ENCODE data around the gene SYDE2.
"Not testable (repeated sequence)": the region's sequence is repeated elsewhere in the genome, so short reads cannot be mapped to it uniquely, and the experiment has no call there.

SYDE2 gene

GRCh38 chr1:85200463-85201339, at the start of gene SYDE2:
SYDE2 (minus strand) TSS chr1:85201016; CDS start chr1:85200996, 20 bp downstream.
- peak; percentile 56 for DNase-seq (ENCODE audit: low read depth)

- DNase-seq (ENCODE audit: low read depth), result not testable (repeated sequence)
Measured at GRCh38 chr1:85249042-85249441, 48.2 kb upstream of the SYDE2 start.

GRCh38 chr1:85245891-85246290, 45.1 kb upstream of the SYDE2 start:
- DNase-seq (ENCODE audit: low read depth), result no peak

- no peak for DNase-seq (ENCODE audit: low read depth)
Measured at GRCh38 chr1:85245456-85245855, 44.6 kb upstream of the SYDE2 start.

- DNase-seq (ENCODE audit: low read depth), result no peak
Measured at GRCh38 chr1:85244271-85245061, 43.6 kb upstream of the SYDE2 start.

- DNase-seq (ENCODE audit: low read depth), result no peak
Measured at GRCh38 chr1:85243372-85243771, 42.6 kb upstream of the SYDE2 start.

- DNase-seq (ENCODE audit: low read depth), result no peak
Measured at GRCh38 chr1:85240643-85241042, 39.8 kb upstream of the SYDE2 start.

GRCh38 chr1:85240174-85240601, 39.4 kb upstream of the SYDE2 start:
- no peak for DNase-seq (ENCODE audit: low read depth)

GRCh38 chr1:85237613-85238012, 36.8 kb upstream of the SYDE2 start:
- DNase-seq (ENCODE audit: low read depth), result no peak

- DNase-seq (ENCODE audit: low read depth), result no peak
Measured at GRCh38 chr1:85230305-85230977, 29.6 kb upstream of the SYDE2 start.

GRCh38 chr1:85229574-85230097, 28.8 kb upstream of the SYDE2 start:
- DNase-seq (ENCODE audit: low read depth), result no peak

- no peak for DNase-seq (ENCODE audit: low read depth)
Measured at GRCh38 chr1:85228972-85229371, 28.2 kb upstream of the SYDE2 start.

GRCh38 chr1:85225624-85226380, 25.0 kb upstream of the SYDE2 start:
- no peak for DNase-seq (ENCODE audit: low read depth)

- DNase-seq (ENCODE audit: low read depth), result no peak
Measured at GRCh38 chr1:85224734-85225623, 24.2 kb upstream of the SYDE2 start.

GRCh38 chr1:85224295-85224694, 23.5 kb upstream of the SYDE2 start:
- no peak for DNase-seq (ENCODE audit: low read depth)

GRCh38 chr1:85223334-85223733, 22.5 kb upstream of the SYDE2 start:
- DNase-seq (ENCODE audit: low read depth), result no peak

GRCh38 chr1:85220756-85221201, 20.0 kb upstream of the SYDE2 start:
- DNase-seq (ENCODE audit: low read depth), result no peak

- DNase-seq (ENCODE audit: low read depth), result no peak
Measured at GRCh38 chr1:85219853-85220610, 19.2 kb upstream of the SYDE2 start.

- DNase-seq (ENCODE audit: low read depth), result no peak
Measured at GRCh38 chr1:85216697-85217096, 15.9 kb upstream of the SYDE2 start.

- DNase-seq (ENCODE audit: low read depth), result no peak
Measured at GRCh38 chr1:85214654-85215053, 13.8 kb upstream of the SYDE2 start.
